ENCODE data around the gene ARHGAP31.

The ARHGAP31 gene

DNA sequence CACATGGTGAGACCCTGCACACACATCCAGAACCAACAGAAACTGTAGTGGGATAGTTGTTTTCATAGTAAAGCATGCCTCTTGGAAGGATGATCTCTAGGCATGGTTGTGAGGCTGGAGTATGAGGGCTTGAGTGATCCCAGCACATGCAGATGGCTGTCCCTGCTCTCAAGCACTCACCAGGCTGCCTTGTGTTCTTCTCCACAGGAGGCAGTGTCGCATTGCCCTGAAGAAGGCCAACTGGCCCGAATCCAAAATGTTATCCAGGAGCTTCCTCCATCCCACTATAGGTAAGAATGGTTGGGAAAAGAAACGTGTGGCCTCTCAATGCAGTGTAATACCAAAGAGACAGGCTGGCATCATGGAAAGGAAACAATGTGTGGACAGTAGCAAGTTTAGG lies 86.5 kb downstream of the ARHGAP31 start:
- no peak for DNase-seq (ENCODE audit: low spot score)
- ChIA-PET CTCF (interaction anchor here (0.7 kb wide), 1 partner anchor 281 kb away, joined by 3 read pairs; no protein-coding TSS in a partner anchor), POLR2A (ENCODE audit: low non-redundant PET) (no interaction called here)
- TF ChIP-seq, protein P1, sequence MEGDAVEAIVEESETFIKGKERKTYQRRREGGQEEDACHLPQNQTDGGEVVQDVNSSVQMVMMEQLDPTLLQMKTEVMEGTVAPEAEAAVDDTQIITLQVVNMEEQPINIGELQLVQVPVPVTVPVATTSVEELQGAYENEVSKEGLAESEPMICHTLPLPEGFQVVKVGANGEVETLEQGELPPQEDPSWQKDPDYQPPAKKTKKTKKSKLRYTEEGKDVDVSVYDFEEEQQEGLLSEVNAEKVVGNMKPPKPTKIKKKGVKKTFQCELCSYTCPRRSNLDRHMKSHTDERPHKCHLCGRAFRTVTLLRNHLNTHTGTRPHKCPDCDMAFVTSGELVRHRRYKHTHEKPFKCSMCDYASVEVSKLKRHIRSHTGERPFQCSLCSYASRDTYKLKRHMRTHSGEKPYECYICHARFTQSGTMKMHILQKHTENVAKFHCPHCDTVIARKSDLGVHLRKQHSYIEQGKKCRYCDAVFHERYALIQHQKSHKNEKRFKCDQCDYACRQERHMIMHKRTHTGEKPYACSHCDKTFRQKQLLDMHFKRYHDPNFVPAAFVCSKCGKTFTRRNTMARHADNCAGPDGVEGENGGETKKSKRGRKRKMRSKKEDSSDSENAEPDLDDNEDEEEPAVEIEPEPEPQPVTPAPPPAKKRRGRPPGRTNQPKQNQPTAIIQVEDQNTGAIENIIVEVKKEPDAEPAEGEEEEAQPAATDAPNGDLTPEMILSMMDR (conservative IDR thresholded peaks at IDR 0.05; ENCODE audit: low read depth): no peak
- no peak overlapping the region for H3K27ac ChIP-seq

DNA sequence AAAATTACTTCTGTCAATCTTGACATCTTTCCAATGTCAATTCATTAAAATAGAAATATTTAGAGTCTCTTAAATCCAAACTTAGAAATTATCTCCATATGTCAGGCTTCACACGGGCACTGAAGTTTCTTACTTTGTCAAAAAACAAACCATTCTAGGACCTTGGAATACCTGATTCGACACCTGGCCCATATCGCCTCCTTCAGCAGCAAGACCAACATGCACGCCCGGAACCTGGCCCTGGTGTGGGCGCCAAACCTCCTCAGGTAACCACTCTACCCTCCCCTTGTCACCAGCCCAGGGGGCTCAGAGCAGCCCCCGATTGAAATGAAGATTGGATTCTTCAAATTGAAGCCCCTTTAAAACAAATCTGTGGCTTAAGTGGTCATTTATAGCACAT lies 88.0 kb downstream of the ARHGAP31 start:
- ChIA-PET POLR2A (ENCODE audit: low non-redundant PET) (no interaction called here), CTCF (no interaction called here)

DNA sequence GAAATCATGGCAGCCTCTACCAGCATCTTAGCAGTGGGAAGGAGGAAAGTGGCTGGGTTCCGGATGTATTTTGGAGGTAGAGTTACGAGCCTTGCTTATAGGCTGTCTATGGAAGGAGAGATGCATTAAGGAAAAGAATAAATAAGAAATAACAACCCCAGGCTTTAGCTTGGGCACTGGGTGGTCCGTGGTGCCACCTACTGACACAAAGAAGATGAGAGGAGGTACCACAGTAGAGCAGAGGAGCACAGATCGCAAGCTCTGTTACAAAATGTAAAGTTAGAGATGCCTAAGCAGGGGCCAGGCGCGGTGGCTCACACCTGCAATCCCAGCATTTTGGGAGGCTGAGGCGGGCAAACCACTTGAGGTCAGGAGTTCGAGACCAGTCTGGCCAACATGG lies 94.4 kb downstream of the ARHGAP31 start:
- ChIA-PET CTCF (interaction anchor here (0.6 to 1.5 kb wide), 10 partner anchors 10 to 505 kb away, joined by 3 to 11 read pairs (median 4); no protein-coding TSS in a partner anchor), POLR2A (ENCODE audit: low non-redundant PET) (no interaction called here)
- no peak overlapping the region for H3K27ac ChIP-seq
- TF ChIP-seq, protein P1 (conservative IDR thresholded peaks at IDR 0.05; ENCODE audit: low read depth): no peak
- DNase-seq (ENCODE audit: low spot score): peak; percentile 10

More for the DNA sequence above, 88.0 kb downstream of the ARHGAP31 start:
- TF ChIP-seq, protein P1 (conservative IDR thresholded peaks at IDR 0.05; ENCODE audit: low read depth): no peak
- H3K27ac ChIP-seq: no peak overlapping the region
- no peak for DNase-seq (ENCODE audit: low spot score)

DNA sequence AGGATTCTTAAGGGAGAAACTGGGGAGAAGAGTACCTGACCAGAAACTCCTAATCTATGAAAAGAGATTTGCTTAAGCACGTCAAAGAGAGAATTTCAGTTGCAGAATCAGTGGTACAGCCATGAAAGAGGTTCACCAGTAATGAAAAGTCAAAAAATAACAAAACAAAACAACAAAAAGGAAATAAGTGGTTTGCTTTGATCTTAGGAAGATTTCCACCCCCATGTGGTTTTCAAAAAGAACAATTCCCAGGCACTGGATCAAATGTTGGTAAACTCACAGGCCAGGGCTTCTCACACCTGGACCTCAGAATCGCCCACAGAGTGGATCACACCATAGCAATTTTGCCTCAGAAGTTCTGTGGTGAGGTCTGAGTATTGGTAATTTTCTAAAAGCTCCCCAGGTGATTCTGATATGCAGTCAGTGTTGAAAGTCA lies 101.8 kb downstream of the ARHGAP31 start:
- DNase-seq (ENCODE audit: low spot score): no peak
- CTCF ChIA-PET: no interaction called here
- H3K27ac ChIP-seq: no peak overlapping the region
- POLR2A ChIA-PET (ENCODE audit: low non-redundant PET): no interaction called here
- TF ChIP-seq, protein P1 (conservative IDR thresholded peaks at IDR 0.05; ENCODE audit: low read depth): no peak

DNA sequence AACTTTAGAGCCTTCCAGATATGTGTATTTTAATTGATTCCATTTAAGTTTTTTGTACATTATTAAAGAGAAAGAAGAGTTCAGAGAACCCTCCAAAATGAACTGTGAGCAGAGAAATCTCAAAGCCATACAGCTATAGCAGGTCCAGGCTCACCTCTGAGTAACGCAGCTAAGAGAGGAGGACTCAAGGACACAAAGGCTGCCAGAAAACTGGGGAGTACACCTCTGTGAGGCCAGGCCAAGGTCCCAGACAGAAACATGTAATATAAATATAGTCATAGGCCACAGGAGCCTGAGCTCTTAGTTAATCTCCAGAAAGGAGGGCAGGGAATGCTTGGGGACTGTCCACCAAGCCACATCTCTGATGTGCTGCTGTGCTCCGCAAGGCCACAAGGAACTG lies 102.7 kb downstream of the ARHGAP31 start:
- DNase-seq (ENCODE audit: low spot score): no peak
- ChIA-PET POLR2A (ENCODE audit: low non-redundant PET) (no interaction called here), CTCF (no interaction called here)
- H3K27ac ChIP-seq: no peak overlapping the region
- TF ChIP-seq, protein P1 (conservative IDR thresholded peaks at IDR 0.05; ENCODE audit: low read depth): no peak

DNA sequence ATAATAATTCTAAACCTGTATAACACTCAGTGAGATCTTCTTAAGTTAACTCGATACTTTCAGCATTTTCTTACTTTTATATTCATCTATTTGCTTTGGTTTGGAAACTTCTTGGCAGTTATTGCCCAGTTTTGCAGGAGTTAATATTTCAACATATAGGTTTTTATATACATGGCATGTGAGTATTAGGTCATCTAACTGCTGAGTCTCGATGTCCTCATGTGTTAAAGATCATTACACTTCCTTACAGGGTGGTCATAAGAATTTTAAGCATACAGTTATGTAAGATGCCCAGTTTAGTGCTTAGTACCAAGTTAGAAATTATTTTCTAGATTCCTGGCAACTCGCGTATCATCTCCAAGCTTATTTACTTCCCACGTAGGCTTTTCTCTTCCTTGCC lies 106.3 kb downstream of the ARHGAP31 start:
- TF ChIP-seq, protein P1 (conservative IDR thresholded peaks at IDR 0.05; ENCODE audit: low read depth): no peak
- POLR2A ChIA-PET (ENCODE audit: low non-redundant PET): no interaction called here
- CTCF ChIA-PET: no interaction called here
- no peak overlapping the region for H3K27ac ChIP-seq
- DNase-seq (ENCODE audit: low spot score): no peak

DNA sequence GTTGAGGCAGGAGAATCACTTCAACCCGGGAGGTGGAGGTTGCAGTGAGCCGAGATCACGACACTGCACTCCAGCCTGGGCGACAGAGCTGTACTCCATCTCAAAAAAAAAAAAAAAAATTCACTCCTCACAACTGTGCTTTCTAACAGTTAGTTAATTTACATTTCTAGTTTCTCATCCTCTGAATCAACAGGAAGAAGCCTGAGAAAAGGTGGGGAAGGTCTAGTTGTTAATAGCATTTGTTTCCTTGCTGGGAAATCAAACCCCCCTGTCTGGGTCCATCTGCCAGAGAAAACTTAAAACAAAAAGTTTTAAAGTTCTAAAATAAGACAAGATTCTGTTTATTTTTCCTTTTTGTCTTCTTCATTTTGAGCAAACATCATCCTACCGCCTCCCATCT lies 106.9 kb downstream of the ARHGAP31 start:
- TF ChIP-seq, protein P1 (conservative IDR thresholded peaks at IDR 0.05; ENCODE audit: low read depth): no peak
- ChIA-PET POLR2A (ENCODE audit: low non-redundant PET) (no interaction called here), CTCF (no interaction called here)
- no peak for DNase-seq (ENCODE audit: low spot score)
- H3K27ac ChIP-seq: no peak overlapping the region

All from RWPE1 (cell line).